HL-60/S4 (cell line): Measurements from ENCODE around the gene NMT2.

Experiments
- in situ Hi-C: fragments of 300-500 bp; cut with MboI; formaldehyde crosslinking; loops from 2 replicates; pipeline ENCODE4 v1.14.3; 2022; ENCODE audit warnings: low sequenced_read_pairs

The NMT2 gene

DNA sequence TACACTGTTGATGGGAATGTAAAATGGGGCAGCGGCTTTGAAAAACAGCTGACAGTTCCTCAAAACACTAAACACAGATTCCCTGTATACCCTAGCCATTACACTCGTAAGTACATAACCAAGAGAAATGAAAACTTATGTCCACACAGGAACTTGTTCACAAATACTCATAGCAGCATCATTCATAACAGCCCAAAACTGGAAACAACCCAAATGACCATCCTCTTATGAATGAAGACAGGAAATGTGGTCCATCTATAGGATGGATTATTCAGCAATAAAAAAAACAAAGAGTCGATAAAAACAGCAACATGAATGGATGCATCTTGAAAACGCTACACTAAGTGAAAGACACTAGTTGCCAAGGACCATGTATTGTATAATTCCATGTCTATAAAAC is 23.7 kb downstream of the NMT2 start:
- in situ Hi-C loops = no loop called here

- in situ Hi-C loops = no loop called here
Observed at GRCh38 chr10:15141136-15142054, 27.1 kb downstream of the NMT2 start.

GRCh38 chr10:15140698-15141097 is 27.8 kb downstream of the NMT2 start:
- in situ Hi-C loops = no loop called here

DNA sequence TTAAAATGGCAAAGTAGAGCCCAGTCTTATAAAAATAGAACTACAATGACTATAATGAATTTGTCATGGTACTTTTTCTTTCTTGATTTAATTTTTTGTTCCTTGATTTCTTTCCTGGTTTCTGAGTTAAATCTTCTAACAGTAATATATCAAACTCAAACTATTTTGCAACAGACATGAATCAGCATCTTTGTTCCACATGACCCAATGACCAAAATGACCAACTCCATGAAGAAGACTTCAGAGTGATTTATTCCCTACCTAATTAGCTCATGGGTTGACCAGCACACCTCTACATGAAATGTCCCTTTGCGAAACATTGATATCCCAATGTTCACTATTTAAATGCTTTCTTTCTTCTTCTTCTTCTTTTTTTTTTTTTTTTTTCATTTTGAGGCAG is 30.9 kb downstream of the NMT2 start:
- in situ Hi-C loops = no loop called here

DNA sequence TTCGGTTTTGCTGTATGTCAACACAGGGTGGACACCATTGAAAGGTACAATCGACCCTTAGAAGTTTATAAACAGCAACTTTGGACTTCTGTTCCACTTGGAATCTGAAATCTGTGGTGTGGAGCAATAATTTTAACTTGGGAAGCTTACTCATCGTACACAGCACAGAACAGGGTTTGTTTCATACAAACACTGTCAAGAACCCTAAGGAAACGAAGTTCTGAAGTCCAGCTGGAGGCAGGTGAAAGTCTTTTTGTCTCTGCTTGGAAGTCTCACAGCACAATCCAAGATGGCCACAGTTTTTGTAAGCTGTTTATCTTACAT is 31.5 kb downstream of the NMT2 start:
- in situ Hi-C loops = no loop called here

DNA sequence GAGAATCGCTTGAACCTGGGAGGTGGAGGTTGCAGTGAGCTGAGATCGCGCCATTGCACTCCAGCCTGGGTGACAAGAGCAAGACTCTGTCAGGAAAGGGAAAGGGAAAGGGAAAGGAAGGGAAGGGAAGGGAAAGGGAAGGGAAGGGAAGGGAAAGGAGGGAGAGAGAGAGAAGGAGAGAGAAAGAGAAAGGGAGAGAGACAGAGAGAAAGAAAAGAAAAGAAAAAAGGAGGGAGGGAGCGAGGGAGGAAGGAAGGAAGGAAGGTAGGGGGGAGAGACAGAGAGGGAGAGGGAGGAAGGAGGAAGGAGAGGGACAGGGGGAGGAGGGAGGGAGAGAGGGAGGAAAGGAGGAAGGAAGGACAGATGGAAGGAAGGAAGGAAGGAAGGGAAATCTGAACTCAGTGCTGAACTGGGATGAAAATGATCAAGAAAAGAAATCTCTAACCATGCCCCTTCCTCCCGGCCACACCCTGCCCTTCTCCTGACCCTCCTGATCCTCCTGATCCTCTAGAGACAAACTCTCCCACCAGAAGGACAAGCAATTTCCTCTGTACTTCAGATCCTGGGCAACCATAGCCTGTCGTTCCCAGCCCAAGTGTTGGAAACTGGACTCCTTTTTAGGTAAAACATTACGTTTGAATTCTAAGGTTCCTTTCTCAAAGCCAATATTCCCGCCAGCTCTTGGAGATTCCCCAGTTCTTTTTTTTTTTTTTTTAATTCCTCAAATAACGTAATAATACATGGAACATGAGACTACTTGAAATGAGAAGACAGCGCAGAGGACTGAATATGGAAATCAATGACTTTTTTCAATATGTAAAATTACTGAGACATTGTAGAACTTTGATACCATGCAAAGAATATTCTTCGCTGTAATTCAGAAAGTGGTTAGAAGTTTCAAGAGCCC is 32.1 kb downstream of the NMT2 start:
- in situ Hi-C loops = no loop called here

- in situ Hi-C loops = no loop called here
Observed at GRCh38 chr10:15131330-15131729, 37.2 kb downstream of the NMT2 start.

DNA sequence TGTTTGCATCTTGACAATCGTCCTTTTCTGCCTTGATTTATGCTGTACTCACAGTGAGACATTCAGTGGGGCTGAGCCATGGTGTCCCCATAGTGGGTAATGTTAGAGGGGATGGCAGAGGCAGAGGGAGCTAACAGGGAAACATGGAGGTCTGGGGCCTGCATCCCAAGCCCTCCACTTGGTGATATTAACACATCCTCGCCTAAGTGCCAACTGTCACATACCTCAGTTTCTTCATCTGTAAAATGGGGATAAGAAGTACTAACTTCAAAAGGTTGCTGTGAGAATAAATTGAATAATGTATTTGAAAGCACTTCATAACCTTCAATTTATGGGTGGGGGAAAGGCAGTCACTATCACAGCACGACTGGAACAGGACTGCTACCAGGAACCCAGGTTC is 43.6 kb downstream of the NMT2 start:
- in situ Hi-C loops = no loop called here

DNA sequence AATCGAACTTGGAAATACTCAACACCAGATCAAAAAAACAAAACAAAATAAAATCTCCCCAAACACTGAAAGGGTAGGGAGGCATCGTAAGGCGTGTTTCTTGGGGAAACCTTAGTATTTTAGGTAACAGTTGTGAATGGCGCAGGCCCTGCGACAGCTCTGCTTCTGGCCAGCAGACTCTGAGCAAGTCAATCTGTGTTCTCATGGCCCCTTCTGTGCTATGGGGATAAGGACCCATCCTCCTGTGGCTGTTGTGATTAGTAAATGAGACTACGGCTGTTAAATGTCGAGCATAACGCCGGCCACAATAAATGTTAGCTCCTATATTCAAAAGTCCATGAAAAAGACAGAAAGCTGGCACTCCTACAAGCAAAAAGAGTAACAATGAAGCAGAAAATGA is 44.3 kb downstream of the NMT2 start:
- in situ Hi-C loops = no loop called here

DNA sequence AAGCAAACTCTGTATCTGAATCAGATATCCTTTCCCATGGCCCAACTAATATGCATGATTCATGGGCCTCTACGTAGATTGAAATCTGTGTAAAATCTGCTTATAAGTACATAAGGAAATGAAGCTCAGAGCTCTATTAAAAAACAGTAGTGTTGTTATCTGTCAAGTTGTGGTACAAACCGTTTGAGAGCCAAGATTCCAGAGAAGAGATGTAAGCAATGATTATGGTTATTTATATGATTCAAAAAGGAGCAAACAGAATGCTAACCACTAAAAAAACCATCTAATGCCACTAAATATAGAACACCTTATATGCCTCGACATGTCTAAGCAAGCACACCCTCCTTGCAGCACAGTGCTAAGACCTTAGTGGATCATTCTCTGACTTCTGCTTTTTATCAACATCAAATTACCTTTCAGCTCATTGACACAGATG is 44.7 kb downstream of the NMT2 start:
- in situ Hi-C loops = no loop called here

GRCh38 chr10:15122477-15123030 is 45.9 kb downstream of the NMT2 start:
- in situ Hi-C loops = no loop called here

- in situ Hi-C loops = no loop called here
Observed at GRCh38 chr10:15121707-15122106, 46.8 kb downstream of the NMT2 start.

DNA sequence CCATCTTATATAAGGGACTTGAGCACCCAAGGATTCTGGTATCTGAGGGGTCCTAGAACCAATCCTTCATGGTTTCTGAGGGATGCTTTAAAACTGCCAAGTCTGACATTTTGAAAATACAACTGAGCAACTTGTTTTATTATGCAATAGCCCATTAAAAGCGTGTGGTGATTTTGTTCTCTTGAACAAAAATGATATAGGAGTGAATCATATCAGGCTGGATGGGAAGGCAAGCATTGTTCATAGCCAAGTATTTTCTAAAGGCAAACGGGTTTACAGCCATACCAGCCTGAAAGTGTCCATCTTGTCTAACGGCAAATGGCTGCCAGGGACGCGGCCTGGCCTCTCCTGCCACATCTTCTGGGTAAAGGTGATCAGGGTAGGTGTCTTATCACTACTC is 48.0 kb downstream of the NMT2 start:
- in situ Hi-C loops = no loop called here

DNA sequence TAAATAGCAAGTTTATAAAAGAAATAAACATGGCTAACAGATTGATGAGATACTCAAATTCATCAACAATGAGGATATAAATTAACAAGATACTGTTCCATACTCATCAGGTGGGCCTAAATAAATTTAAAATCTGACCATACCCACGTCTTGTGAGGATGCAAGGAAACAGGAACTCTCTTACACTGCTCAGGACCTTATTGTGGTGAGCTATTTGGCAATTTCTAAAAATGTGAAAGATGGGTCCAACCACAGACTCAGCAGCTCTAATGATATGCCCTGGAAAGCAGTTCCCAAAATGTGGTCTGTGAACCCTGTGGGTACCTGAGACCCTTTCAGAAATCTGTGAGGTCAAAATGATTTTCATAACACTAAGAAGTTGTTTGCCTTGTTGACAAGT is 49.9 kb downstream of the NMT2 start:
- in situ Hi-C loops = no loop called here

GRCh38 chr10:15116225-15116624 is 52.3 kb downstream of the NMT2 start:
- in situ Hi-C loops = no loop called here

DNA sequence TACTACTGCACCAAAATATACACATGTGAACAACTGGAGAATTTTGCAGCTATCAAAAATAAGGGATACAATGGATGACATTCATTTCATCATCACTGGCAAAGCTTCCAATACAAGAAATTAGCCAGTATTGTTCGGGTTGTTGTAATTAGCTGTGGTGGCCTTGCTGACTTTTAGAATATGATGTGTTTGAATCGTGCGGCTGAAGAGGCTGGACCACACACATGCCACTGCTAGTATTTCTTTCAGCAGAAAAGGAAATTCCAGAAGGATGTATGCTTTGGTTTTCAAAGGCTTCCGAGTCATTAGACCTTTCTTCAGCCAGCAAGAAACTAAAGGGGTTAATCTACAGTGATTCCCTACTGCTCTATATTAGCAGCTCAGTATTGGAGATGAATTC is 54.7 kb downstream of the NMT2 start:
- in situ Hi-C loops = no loop called here

GRCh38 chr10:15112657-15113056 is 55.8 kb downstream of the NMT2 start:
- in situ Hi-C loops = no loop called here

DNA sequence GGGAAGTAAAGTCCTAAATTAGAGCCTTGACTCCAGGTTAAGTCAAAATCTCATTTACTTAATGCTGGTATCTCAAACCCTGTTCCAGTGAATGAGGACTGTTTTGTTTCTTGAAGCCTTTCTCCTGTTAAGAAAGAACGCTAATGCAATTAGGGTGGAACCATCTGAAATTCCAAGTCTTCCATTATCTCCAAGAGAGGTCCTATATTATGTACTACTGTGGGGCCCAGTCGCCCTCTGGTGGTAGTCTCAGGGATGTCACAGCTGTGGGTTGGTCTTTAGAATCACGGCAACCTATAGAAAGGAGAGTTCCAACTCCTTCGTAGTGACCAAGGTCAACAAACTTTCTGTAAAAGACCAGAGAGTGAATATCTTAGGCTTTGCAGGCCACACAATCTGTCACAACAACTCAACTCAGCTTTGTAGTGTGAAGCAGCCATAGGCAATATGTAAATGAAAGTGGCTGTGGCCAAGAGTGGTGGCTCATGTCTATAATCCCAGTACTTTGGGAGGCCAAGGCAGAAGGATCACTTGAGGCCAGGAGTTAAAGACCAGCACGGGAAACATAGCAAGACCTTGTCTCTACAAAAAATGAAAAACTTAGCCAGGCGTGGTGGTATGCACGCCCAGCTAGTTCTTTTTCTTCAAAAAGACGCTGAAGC is 62.0 kb downstream of the NMT2 start:
- in situ Hi-C loops = no loop called here

DNA sequence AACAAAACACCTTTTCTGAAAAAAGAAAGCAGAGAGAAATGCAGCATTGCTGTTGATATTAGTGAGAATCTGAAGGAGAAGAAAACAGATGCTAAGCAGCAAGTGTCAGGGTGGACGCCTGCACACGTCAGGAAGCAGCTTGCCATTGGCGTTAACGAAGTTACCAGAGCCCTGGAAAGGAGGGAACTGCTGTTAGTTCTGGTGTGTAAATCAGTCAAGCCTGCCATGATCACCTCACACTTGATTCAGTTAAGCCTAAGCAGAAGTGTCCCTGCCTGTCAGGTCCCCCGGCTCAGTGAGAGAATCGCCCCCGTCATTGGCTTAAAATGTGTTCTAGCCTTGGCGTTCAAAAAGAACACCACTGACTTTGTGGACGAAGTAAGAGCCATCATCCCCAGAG is 65.0 kb downstream of the NMT2 start:
- in situ Hi-C loops = no loop called here

- in situ Hi-C loops = no loop called here
Observed at GRCh38 chr10:15099886-15100285, 68.6 kb downstream of the NMT2 start.
